NAMALWA (cell line): ENCODE results near the gene HTR2C.
"Not testable (repeated sequence)": the region's sequence is repeated elsewhere in the genome, so short reads cannot be mapped to it uniquely, and the experiment has no call there.

ENCODE experiments used
- DNase-seq: peaks from one replicate; pipeline ENCODE4 v3.0.0-alpha.2; 2015; ENCODE audit warnings: low spot score

The HTR2C gene

GRCh38 chrX:114583646-114584374 lies at the start of gene HTR2C:
Gene HTR2C (plus strand): TSS chrX:114584086. CDS start chrX:114726937, 142,851 bp downstream.
- DNase-seq = no peak

GRCh38 chrX:114580336-114580735 lies 3.5 kb upstream of the HTR2C start:
- no peak for DNase-seq

GRCh38 chrX:114581528-114582263 lies 2.2 kb upstream of the HTR2C start:
- no peak for DNase-seq

- no peak for DNase-seq
Measured at GRCh38 chrX:114582264-114582632, 1.6 kb upstream of the HTR2C start.

GRCh38 chrX:114582698-114583395 lies 1.0 kb upstream of the HTR2C start:
- DNase-seq = no peak

GRCh38 chrX:114584375-114584943 lies 573 bp downstream of the HTR2C start:
- no peak for DNase-seq

GRCh38 chrX:114584983-114585842 lies 1.3 kb downstream of the HTR2C start:
- no peak for DNase-seq

- DNase-seq = no peak
Measured at GRCh38 chrX:114591121-114591520, 7.2 kb downstream of the HTR2C start.

- no peak for DNase-seq
Measured at GRCh38 chrX:114599305-114599704, 15.4 kb downstream of the HTR2C start.

- no peak for DNase-seq
Measured at GRCh38 chrX:114599911-114600310, 16.0 kb downstream of the HTR2C start.

- not testable (repeated sequence) for DNase-seq
Measured at GRCh38 chrX:114606619-114607018, 22.7 kb downstream of the HTR2C start.

GRCh38 chrX:114611018-114611619 lies 27.2 kb downstream of the HTR2C start:
- peak; percentile 48 for DNase-seq

GRCh38 chrX:114615765-114616164 lies 31.9 kb downstream of the HTR2C start:
- no peak for DNase-seq

- DNase-seq = peak; percentile 26
Measured at GRCh38 chrX:114619874-114620273, 36.0 kb downstream of the HTR2C start.

GRCh38 chrX:114626323-114626722 lies 42.4 kb downstream of the HTR2C start:
- DNase-seq = peak; percentile 19

GRCh38 chrX:114635986-114636385 lies 52.1 kb downstream of the HTR2C start:
- DNase-seq = no peak

- no peak for DNase-seq
Measured at GRCh38 chrX:114650351-114650750, 66.5 kb downstream of the HTR2C start.

- DNase-seq = no peak
Measured at GRCh38 chrX:114675365-114675764, 91.5 kb downstream of the HTR2C start.

- not testable (repeated sequence) for DNase-seq
Measured at GRCh38 chrX:114700533-114700932, 116.6 kb downstream of the HTR2C start.

- DNase-seq = no peak
Measured at GRCh38 chrX:114709406-114709805, 125.5 kb downstream of the HTR2C start.

GRCh38 chrX:114710571-114710970 lies 126.7 kb downstream of the HTR2C start:
- DNase-seq = no peak
